HG03575 (cell line): ENCODE data around the gene ZNG1F.
"Not testable (repeated sequence)": the region's sequence is repeated elsewhere in the genome, so short reads cannot be mapped to it uniquely, and the experiment has no call there.

ENCODE experiments used
- ATAC-seq: cut with Tn5 transposase; IDR thresholded peaks from one replicate; pipeline ENCODE4 v1.9.1; 2021; ENCODE audit not compliant: unreplicated experiment, insufficient number of reproducible peaks, low FRiP score; ENCODE audit errors: extremely low read depth

ZNG1F gene

GRCh38 chr9:41124250-41125108 is 64.6 kb downstream of the ZNG1F start:
- ATAC-seq, result not testable (repeated sequence)

- not testable (repeated sequence) for ATAC-seq
These were observed 65.3 kb downstream of the ZNG1F start for GRCh38 chr9:41123812-41124211.

- not testable (repeated sequence) for ATAC-seq
These were observed 65.7 kb downstream of the ZNG1F start for GRCh38 chr9:41123396-41123795.

- not testable (repeated sequence) for ATAC-seq
These were observed 68.4 kb downstream of the ZNG1F start for GRCh38 chr9:41120696-41121095.

GRCh38 chr9:41119719-41120118 is 69.4 kb downstream of the ZNG1F start:
- ATAC-seq, result not testable (repeated sequence)

GRCh38 chr9:41119311-41119710 is 69.8 kb downstream of the ZNG1F start:
- ATAC-seq, result not testable (repeated sequence)

GRCh38 chr9:41113348-41113747 is 75.8 kb downstream of the ZNG1F start:
- not testable (repeated sequence) for ATAC-seq

GRCh38 chr9:41111414-41111813 is 77.7 kb downstream of the ZNG1F start:
- not testable (repeated sequence) for ATAC-seq

- not testable (repeated sequence) for ATAC-seq
These were observed 78.2 kb downstream of the ZNG1F start for GRCh38 chr9:41110913-41111312.

- not testable (repeated sequence) for ATAC-seq
These were observed 79.9 kb downstream of the ZNG1F start for GRCh38 chr9:41109253-41109652.

GRCh38 chr9:41108816-41109215 is 80.3 kb downstream of the ZNG1F start:
- ATAC-seq, result not testable (repeated sequence)

GRCh38 chr9:41106472-41107116 is 82.5 kb downstream of the ZNG1F start:
- ATAC-seq, result not testable (repeated sequence)

- ATAC-seq, result not testable (repeated sequence)
These were observed 83.4 kb downstream of the ZNG1F start for GRCh38 chr9:41105557-41106253.

GRCh38 chr9:41104542-41104941 is 84.6 kb downstream of the ZNG1F start:
- ATAC-seq, result not testable (repeated sequence)

GRCh38 chr9:41100508-41100907 is 88.6 kb downstream of the ZNG1F start:
- ATAC-seq, result not testable (repeated sequence)

GRCh38 chr9:41098759-41099158 is 90.4 kb downstream of the ZNG1F start:
- ATAC-seq, result not testable (repeated sequence)

- peak; percentile 50 for ATAC-seq
These were observed 94.1 kb downstream of the ZNG1F start for GRCh38 chr9:41095060-41095459.

- ATAC-seq, result not testable (repeated sequence)
These were observed 94.9 kb downstream of the ZNG1F start for GRCh38 chr9:41094010-41094773.

- ATAC-seq, result not testable (repeated sequence)
These were observed 98.2 kb downstream of the ZNG1F start for GRCh38 chr9:41090922-41091321.
